Small intestine (tissue), 7 donors: ENCODE measurements around the gene METTL13. TPM values are rescaled to one million over a fixed set of nuclear protein-coding genes. Genes with fewer than 3 reads are reported as not detected.

Experiments
- DNase-seq, 2 donors: peaks; one replicate each; pipeline versions ENCODE4 v3.0.0 to v3.0.0-alpha.2; 2013
- FAIRE-seq: peaks from 2 replicates; lab custom pipeline; 2012; peaks lifted over from hg19 to GRCh38; lab: Jason Lieb, UNC
- H3K27ac ChIP-seq, 3 donors: one replicate each; pipeline ENCODE4 v1.5.1; 2013; ENCODE audit warnings: low read length in 2 of 3, mild to moderate bottlenecking in 2 of 3, control low read depth in 1 of 3, inconsistent platforms in 1 of 3, low read depth in 1 of 3, moderate library complexity in 1 of 3
- H3K27me3 ChIP-seq, 3 donors: one replicate each; pipeline ENCODE4 v1.6.1; 2013; ENCODE audit warnings: low read length in 3 of 3, inconsistent platforms in 1 of 3; ENCODE audit not compliant: control insufficient read depth in 3 of 3, insufficient read depth in 3 of 3
- H3K36me3 ChIP-seq, 3 donors: one replicate each; pipeline ENCODE4 v1.6.1; 2013; ENCODE audit warnings: low read length in 3 of 3, inconsistent platforms in 1 of 3, low read depth in 1 of 3, mild to moderate bottlenecking in 1 of 3, moderate library complexity in 1 of 3; ENCODE audit not compliant: control insufficient read depth in 3 of 3, insufficient read depth in 2 of 3
- H3K4me1 ChIP-seq, 3 donors: one replicate each; pipeline ENCODE4 v1.6.1; 2013; ENCODE audit warnings: low read length in 2 of 3, inconsistent platforms in 1 of 3, low read depth in 1 of 3, mild to moderate bottlenecking in 1 of 3, moderate library complexity in 1 of 3; ENCODE audit not compliant: control insufficient read depth in 3 of 3, insufficient read depth in 2 of 3
- H3K4me3 ChIP-seq, 3 donors: one replicate each; pipeline ENCODE4 v1.5.1; 2013; ENCODE audit warnings: low read length in 3 of 3, control low read depth in 1 of 3, inconsistent platforms in 1 of 3, low read depth in 1 of 3, mild to moderate bottlenecking in 1 of 3, moderate library complexity in 1 of 3
- H3K9me3 ChIP-seq, 2 donors: one replicate each; pipeline ENCODE4 v1.6.1; 2013; ENCODE audit warnings: low read depth in 1 of 2, low read length in 1 of 2; ENCODE audit not compliant: control insufficient read depth in 2 of 2, insufficient read depth in 1 of 2
- WGBS, 3 donors: extraction: QIAGEN DNeasy Blood & Tissue Kit; methylation state at CpG; one replicate each; pipeline ENCODE4 v1.1.7; 2013; 5-methylcytosine and 5-hydroxymethylcytosine counted together
- polyA plus RNA-seq, 4 donors: library from polyadenylated mRNA; stranded (reverse) in 3 of 4; unstranded in 1 of 4; fragments of 200-250 nt in 3 of 4; fragments of 120-200 nt in 1 of 4; gene quantifications; one replicate each; pipeline versions ENCODE4 v1.2.1 to v1.2.3, GENCODE V29; 2013
- donor health status: healthy with polysubstance abuse.
- donor health status: control.
- donor health status: control.
- donor health status: Bipolar disorder and iron deficiency.
- donor health status: healthy.

METTL13 gene
- polyA plus RNA-seq, 4 donors: 15.7 to 31.2 (median 20.5) TPM

GRCh38 chr1:171754353-171754705 is 27.1 kb upstream of the METTL13 start:
- no peak overlapping the region for H3K4me3 ChIP-seq
- DNase-seq: no peak
- peaks cover 0 to 7% of the 10 kb centered on the region in 2 donors for H3K9me3 ChIP-seq
- FAIRE-seq: no peak
- H3K27ac ChIP-seq: no peak overlapping the region
- WGBS, 3 donors: 73 to 76% (median 75%) methylated on average over 4 of the region's 4 CpGs
- H3K4me1 ChIP-seq: no peaks in the 10 kb centered on the region
- H3K27me3 ChIP-seq: peaks cover 0 to 4% (median 4%) of the 10 kb centered on the region in 3 donors
- no peaks in the 10 kb centered on the region for H3K36me3 ChIP-seq

- FAIRE-seq (no peak), DNase-seq (no peak)
- no peak overlapping the region for H3K27ac ChIP-seq
Measured at GRCh38 chr1:171754971-171755370, 26.5 kb upstream of the METTL13 start.

GRCh38 chr1:171756856-171757255 is 24.6 kb upstream of the METTL13 start:
- 74 to 89% (median 78%) methylated on average over 4 of the region's 4 CpGs for WGBS, 3 donors
- DNase-seq (no peak), FAIRE-seq (no peak)
- Histone ChIP-seq H3K27me3 (peaks cover 0 to 4% (median 4%) of the 10 kb centered on the region in 3 donors), H3K36me3 (no peaks in the 10 kb centered on the region), H3K27ac (no peak overlapping the region), H3K4me3 (no peak overlapping the region), H3K9me3 (peaks cover 0 to 7% of the 10 kb centered on the region in 2 donors), H3K4me1 (no peaks in the 10 kb centered on the region)

More at GRCh38 chr1:171754971-171755370, 26.5 kb upstream of the METTL13 start:
- 88 to 100% (median 95%) methylated on average over 1 of the region's 1 CpG for WGBS, 3 donors
- no peaks in the 10 kb centered on the region for H3K36me3 ChIP-seq
- H3K4me1 ChIP-seq: no peaks in the 10 kb centered on the region
- peaks cover 0 to 4% (median 4%) of the 10 kb centered on the region in 3 donors for H3K27me3 ChIP-seq
- no peak overlapping the region for H3K4me3 ChIP-seq
- peaks cover 0 to 7% of the 10 kb centered on the region in 2 donors for H3K9me3 ChIP-seq

GRCh38 chr1:171758011-171758410 is 23.4 kb upstream of the METTL13 start:
- Histone ChIP-seq H3K36me3 (no peaks in the 10 kb centered on the region), H3K9me3 (peaks cover 0 to 7% of the 10 kb centered on the region in 2 donors), H3K27ac (no peak overlapping the region), H3K4me1 (no peaks in the 10 kb centered on the region), H3K4me3 (no peak overlapping the region), H3K27me3 (peaks cover 3 to 4% (median 4%) of the 10 kb centered on the region in 3 donors)
- FAIRE-seq: no peak
- no peak for DNase-seq

GRCh38 chr1:171762143-171762563 is 19.3 kb upstream of the METTL13 start:
- DNase-seq (no peak), FAIRE-seq (no peak)
- WGBS, 3 donors: 78 to 85% (median 81%) methylated on average over 6 of the region's 6 CpGs
- H3K27me3 ChIP-seq: peaks cover 0 to 3% (median 1%) of the 10 kb centered on the region in 3 donors
- no peaks in the 10 kb centered on the region for H3K36me3 ChIP-seq
- H3K27ac ChIP-seq: no peak overlapping the region
- H3K9me3 ChIP-seq: peaks cover 0 to 2% of the 10 kb centered on the region in 2 donors
- H3K4me1 ChIP-seq: no peaks in the 10 kb centered on the region
- H3K4me3 ChIP-seq: no peak overlapping the region

GRCh38 chr1:171763764-171764163 is 17.7 kb upstream of the METTL13 start:
- FAIRE-seq: no peak
- no peak for DNase-seq
- H3K36me3 ChIP-seq: no peaks in the 10 kb centered on the region
- WGBS, 3 donors: 73 to 88% (median 87%) methylated on average over 6 of the region's 6 CpGs
- H3K4me3 ChIP-seq: no peak overlapping the region
- H3K27me3 ChIP-seq: peaks cover 0 to 3% (median 0%) of the 10 kb centered on the region in 3 donors
- H3K27ac ChIP-seq: no peak overlapping the region
- H3K9me3 ChIP-seq: no peaks in the 10 kb centered on the region
- no peaks in the 10 kb centered on the region for H3K4me1 ChIP-seq

GRCh38 chr1:171769171-171769570 is 12.3 kb upstream of the METTL13 start:
- H3K27ac ChIP-seq: no peak overlapping the region

GRCh38 chr1:171769754-171770153 is 11.7 kb upstream of the METTL13 start:
- 79 to 92% (median 84%) methylated on average over 1 of the region's 1 CpG for WGBS, 3 donors
- H3K4me3 ChIP-seq: no peak overlapping the region
- no peaks in the 10 kb centered on the region for H3K27me3 ChIP-seq
- DNase-seq: no peak
- FAIRE-seq: no peak
- no peak overlapping the region for H3K27ac ChIP-seq
- H3K36me3 ChIP-seq: no peaks in the 10 kb centered on the region
- H3K9me3 ChIP-seq: no peaks in the 10 kb centered on the region
- H3K4me1 ChIP-seq: no peaks in the 10 kb centered on the region

More at GRCh38 chr1:171769171-171769570, 12.3 kb upstream of the METTL13 start:
- Histone ChIP-seq H3K9me3 (no peaks in the 10 kb centered on the region), H3K27me3 (no peaks in the 10 kb centered on the region), H3K4me3 (no peak overlapping the region), H3K36me3 (no peaks in the 10 kb centered on the region), H3K4me1 (no peaks in the 10 kb centered on the region)
- 63 to 88% (median 81%) methylated on average over 3 of the region's 3 CpGs for WGBS, 3 donors
- DNase-seq: no peak
- FAIRE-seq: no peak

- H3K4me1 ChIP-seq: no peaks in the 10 kb centered on the region
- H3K4me3 ChIP-seq: no peak overlapping the region
- H3K27me3 ChIP-seq: peaks cover 0 to 2% (median 0%) of the 10 kb centered on the region in 3 donors
- H3K36me3 ChIP-seq: no peaks in the 10 kb centered on the region
- WGBS, 3 donors: 88 to 99% (median 94%) methylated on average over 2 of the region's 2 CpGs
- H3K9me3 ChIP-seq: no peaks in the 10 kb centered on the region
- H3K27ac ChIP-seq: no peak overlapping the region
- no peak for DNase-seq
- no peak for FAIRE-seq
Measured at GRCh38 chr1:171772312-171772711, 9.1 kb upstream of the METTL13 start.
